Ovary (tissue), 3 donors: ENCODE measurements around the gene COASY.

Source experiments
- CTCF ChIP-seq, 3 donors: fragments of 450-650 bp in 2 of 3; fragments of 200-600 bp in 1 of 3; IDR thresholded peaks; one replicate each; pipeline versions ENCODE4 v1.5.1 to v1.8.0; 2016 to 2022; ENCODE audit warnings: antibody characterized with exemption in 3 of 3, mild to moderate bottlenecking in 1 of 3
- EP300 ChIP-seq: sonication (generic); formaldehyde crosslinking; IDR thresholded peaks from one replicate; pipeline ENCODE4 v1.6.1; 2017; ENCODE audit warnings: antibody characterized with exemption
- POLR2A ChIP-seq: fragments of 450-650 bp; IDR thresholded peaks from one replicate; pipeline ENCODE4 v1.6.1; 2017; ENCODE audit warnings: antibody characterized with exemption, mild to moderate bottlenecking, moderate library complexity
- donor health status: DM: no; HTN: no; CAD: no.

- TF ChIP-seq CTCF (IDR thresholded peaks at IDR 0.05) (no peak), POLR2A (no peak), EP300 (no peak)
These were observed 49.7 kb upstream of the COASY start for GRCh38 chr17:42512246-42512645.
